IMR-90 (cell line): ENCODE data around the gene C5orf63. TPM values are rescaled to one million over a fixed set of nuclear protein-coding genes. Genes with fewer than 3 reads are reported as not detected.

ENCODE experiments used
- ATAC-seq: fragments of 200-7000 bp; cut with Tn5 transposase; 2 replicates; pipeline ENCODE4 v1.9.1; 2020; ENCODE audit warnings: low read depth, mild to moderate bottlenecking, moderate library complexity
- BruUV-seq: library from RNA; stranded (reverse); fragments of 400-500 nt; replicated peaks from 2 replicates; lab custom pipeline; 2021; lab: Mats Ljungman, UMichigan
- CTCF ChIA-PET: fragments of 300-600 bp; formaldehyde crosslinking; extraction: SDS; loops from one replicate; lab custom pipeline; 2021; ENCODE audit warnings: antibody characterized with exemption; lab: Yijun Ruan, JAX
- POLR2A ChIA-PET: fragments of 300-600 bp; sonication (Branson Sonifier 250); formaldehyde crosslinking; loops from one replicate; lab custom pipeline; 2022; ENCODE audit warnings: antibody characterized with exemption; ENCODE audit not compliant: unreplicated experiment; lab: Charles Lee
- DNase-seq: peaks from one replicate; pipeline ENCODE4 v3.0.0; 2013
- H2AFZ ChIP-seq: replicated peaks from 2 replicates; pipeline ENCODE3; 2013; ENCODE audit warnings: low read length, mild to moderate bottlenecking; ENCODE audit not compliant: poor library complexity
- H2AK5ac ChIP-seq: 2 replicates; pipeline ENCODE4 v1.6.1; 2013; ENCODE audit warnings: low read depth, low read length, inconsistent platforms
- H2AK9ac ChIP-seq: replicated peaks from 2 replicates; pipeline ENCODE3; 2013; ENCODE audit warnings: mild to moderate bottlenecking, low read depth, low read length, moderate library complexity; ENCODE audit not compliant: poor library complexity
- H2BK120ac ChIP-seq: 2 replicates; pipeline ENCODE4 v1.6.1; 2013; ENCODE audit warnings: low read depth, low read length, inconsistent platforms
- H2BK15ac ChIP-seq: 3 replicates; pipeline ENCODE4 v1.6.1; 2013; ENCODE audit warnings: low read depth, low read length, inconsistent platforms
- H2BK20ac ChIP-seq: 2 replicates; pipeline ENCODE4 v1.6.1; 2013; ENCODE audit warnings: low read depth, mild to moderate bottlenecking, inconsistent platforms, low read length, moderate library complexity
- H2BK5ac ChIP-seq: 2 replicates; pipeline ENCODE4 v1.6.1; 2013; ENCODE audit warnings: mild to moderate bottlenecking, low read depth, low read length, inconsistent platforms; ENCODE audit not compliant: poor library complexity, severe bottlenecking
- H3K14ac ChIP-seq: replicated peaks from 2 replicates; pipeline ENCODE4 v1.6.1; 2013; ENCODE audit warnings: low read depth, low read length, inconsistent platforms
- H3K18ac ChIP-seq: 2 replicates; pipeline ENCODE4 v1.6.1; 2013; ENCODE audit warnings: low read depth, low read length, control low read depth
- H3K23ac ChIP-seq: 2 replicates; pipeline ENCODE4 v1.6.1; 2013; ENCODE audit warnings: low read depth, low read length, inconsistent platforms
- H3K27ac ChIP-seq: 2 replicates; pipeline ENCODE4 v1.5.1; 2013; ENCODE audit warnings: mild to moderate bottlenecking, control low read depth, low read length; ENCODE audit not compliant: insufficient read depth
- H3K27me3 ChIP-seq: 2 replicates; pipeline ENCODE4 v1.6.1; 2013; ENCODE audit warnings: low read length; ENCODE audit not compliant: control insufficient read depth, insufficient read depth
- H3K36me3 ChIP-seq: 2 replicates; pipeline ENCODE4 v1.6.1; 2013; ENCODE audit warnings: low read length, mixed read lengths; ENCODE audit not compliant: control insufficient read depth, insufficient read depth
- H3K4ac ChIP-seq: 2 replicates; pipeline ENCODE4 v1.6.1; 2013; ENCODE audit warnings: low read depth, low read length, inconsistent platforms
- H3K4me1 ChIP-seq: 2 replicates; pipeline ENCODE4 v1.6.1; 2013; ENCODE audit warnings: low read length, mixed read lengths; ENCODE audit not compliant: control insufficient read depth, insufficient read depth
- H3K4me2 ChIP-seq: 2 replicates; pipeline ENCODE4 v1.6.1; 2013; ENCODE audit warnings: low read depth, mild to moderate bottlenecking, control low read depth, low read length, moderate library complexity
- H3K4me3 ChIP-seq: 2 replicates; pipeline ENCODE4 v1.5.1; 2013; ENCODE audit warnings: low read depth, mild to moderate bottlenecking, control low read depth, low read length, moderate library complexity; ENCODE audit not compliant: insufficient read depth
- H3K56ac ChIP-seq: 2 replicates; pipeline ENCODE4 v1.6.1; 2013; ENCODE audit warnings: low read length, inconsistent platforms; ENCODE audit not compliant: insufficient read depth; ENCODE audit errors: extremely low read depth
- H3K79me1 ChIP-seq, 2 experiments: 2 replicates each; pipeline ENCODE4 v1.6.1; 2013; ENCODE audit warnings: low read length in 2 of 2, inconsistent platforms in 1 of 2, low read depth in 1 of 2
- H3K9ac ChIP-seq: 2 replicates; pipeline ENCODE4 v1.6.1; 2013; ENCODE audit warnings: low read depth, low read length, control low read depth
- H3K9me1 ChIP-seq: 2 replicates; pipeline ENCODE4 v1.6.1; 2013; ENCODE audit warnings: low read length, inconsistent platforms; ENCODE audit not compliant: insufficient read depth
- H3K9me3 ChIP-seq: 2 replicates; pipeline ENCODE4 v1.6.1; 2013; ENCODE audit warnings: low read length; ENCODE audit not compliant: control insufficient read depth, insufficient read depth
- H4K20me1 ChIP-seq: 2 replicates; pipeline ENCODE4 v1.6.1; 2013; ENCODE audit warnings: low read length, inconsistent platforms; ENCODE audit not compliant: insufficient read depth
- H4K5ac ChIP-seq: 2 replicates; pipeline ENCODE4 v1.6.1; 2013; ENCODE audit warnings: mild to moderate bottlenecking, low read depth, low read length, control low read depth
- H4K8ac ChIP-seq, 2 experiments: 2 replicates each; pipeline ENCODE4 v1.6.1; 2013; ENCODE audit warnings: low read depth in 2 of 2, low read length in 2 of 2, control low read depth in 1 of 2, inconsistent platforms in 1 of 2
- H4K91ac ChIP-seq: 2 replicates; pipeline ENCODE4 v1.6.1; 2013; ENCODE audit warnings: low read depth, low read length, inconsistent platforms; ENCODE audit not compliant: insufficient read depth
- BHLHE40 ChIP-seq: fragments of 150-350 bp; IDR thresholded peaks from 2 replicates; pipeline ENCODE4 v1.6.1; 2016; ENCODE audit warnings: mild to moderate bottlenecking, low read depth, low read length
- CEBPB ChIP-seq: IDR thresholded peaks from 2 replicates; pipeline ENCODE4 v1.6.1; 2012; ENCODE audit warnings: low read depth, low read length, improper control_type of control experiment
- MAFK ChIP-seq: IDR thresholded peaks from 2 replicates; pipeline ENCODE4 v1.6.1; 2012; ENCODE audit warnings: low read depth, low read length, improper control_type of control experiment
- RAD21 ChIP-seq: IDR thresholded peaks from 2 replicates; pipeline ENCODE4 v1.6.1; 2012; ENCODE audit warnings: low read length, improper control_type of control experiment
- RCOR1 ChIP-seq: IDR thresholded peaks from 2 replicates; pipeline ENCODE4 v1.6.1; 2012; ENCODE audit warnings: mild to moderate bottlenecking, low read length, improper control_type of control experiment; ENCODE audit not compliant: insufficient replicate concordance
- RFX5 ChIP-seq: IDR thresholded peaks from 2 replicates; pipeline ENCODE4 v1.8.0; 2012; ENCODE audit warnings: low read depth, mild to moderate bottlenecking, low read length, moderate library complexity
- WGBS, 2 experiments: methylation state at CpG; one replicate each; pipeline versions ENCODE4 v1.1.5 to v1.1.7; 2013; ENCODE audit warnings: missing lambda C conversion rate in 2 of 2; ENCODE audit not compliant: insufficient read length in 1 of 2; ENCODE audit errors: extremely low coverage in 2 of 2; 5-methylcytosine and 5-hydroxymethylcytosine counted together
- dilution Hi-C: fragments of 300-500 bp; cut with HindIII; formaldehyde crosslinking; loops from one replicate; pipeline ENCODE4 v1.14.3; 2018; ENCODE audit warnings: low sequenced_read_pairs; ENCODE audit not compliant: unreplicated experiment
- in situ Hi-C: fragments of 300-500 bp; cut with MboI; formaldehyde crosslinking; loops from 3 replicates; pipeline ENCODE4 v1.14.3; 2019; ENCODE audit warnings: low sequenced_read_pairs, inconsistent platforms, mixed read lengths
- intact Hi-C: fragments of 100-400 bp; cut with micrococcal nuclease; formaldehyde crosslinking; loops from 2 replicates; pipeline ENCODE4 v1.10.0; 2022
- polyA plus RNA-seq, 3 experiments: library from polyadenylated mRNA; depleted of rRNA; stranded (reverse); fragments of >200 nt; gene quantifications; 2 replicates each; pipeline ENCODE4 v1.2.3, GENCODE V29; 2012; ENCODE audit warnings: low replicate concordance in 1 of 3
- total RNA-seq: library from RNA; depleted of rRNA; stranded (reverse); fragments of >200 nt; gene quantifications from 2 replicates; pipeline ENCODE4 v1.2.3, GENCODE V29; 2012

C5orf63 gene
- total and polyA plus RNA-seq, 2 of the 4 experiments (the other 2 are of a cell fraction) = 0.72 to 1.1 TPM

GRCh38 chr5:127094161-127094814 lies 21.0 kb upstream of the C5orf63 start:
- DNase-seq (no peak), ATAC-seq (no peak)
- Histone ChIP-seq H3K27me3 (no peaks in the 10 kb centered on the region; the same call in 1 of the 2 replicates), H3K27ac (no peak overlapping the region), H3K4me2 (no peak overlapping the region), H2AK9ac (no peak overlapping the region), H4K20me1 (no peaks in the 10 kb centered on the region), H3K9me1 (peaks cover 5% of the 10 kb centered on the region), H4K8ac (no peak overlapping the region), H2BK120ac (no peak overlapping the region), H3K4me1 (peaks cover 4% of the 10 kb centered on the region), H3K4ac (no peak overlapping the region), H2BK5ac (no peak overlapping the region), H3K18ac (no peak overlapping the region), H2AFZ (no peak overlapping the region), H3K23ac (no peak overlapping the region), H2AK5ac (no peak overlapping the region), H3K56ac (no peak overlapping the region), H4K5ac (no peak overlapping the region), H3K9me3 (no peaks in the 10 kb centered on the region), H3K14ac (no peak overlapping the region), H3K36me3 (no peaks in the 10 kb centered on the region), H2BK15ac (no peak overlapping the region), H2BK20ac (no peak overlapping the region), H3K79me1 (no peaks in the 10 kb centered on the region), H3K4me3 (no peak overlapping the region), H3K9ac (no peak overlapping the region), H4K91ac (no peak overlapping the region)
- no TSS peak for BruUV-seq
- WGBS, 2 experiments = 60% methylated on average over 1 of the region's 2 CpGs; no CpG with 5 or more reads in 1 of the 2 experiments
- in situ Hi-C loops = no loop called here
- ChIA-PET POLR2A (no interaction called here), CTCF (no interaction called here)
- intact Hi-C loops = no loop called here
- dilution Hi-C loops = no loop called here
- TF ChIP-seq RFX5 = no peak
- no peak for TF ChIP-seq RCOR1
- TF ChIP-seq MAFK = no peak
- TF ChIP-seq CEBPB = no peak
- TF ChIP-seq BHLHE40 = no peak
- no peak for TF ChIP-seq RAD21
